ENCODE data around the gene CEBPZOS. TPM values are rescaled to one million over a fixed set of nuclear protein-coding genes. Genes with fewer than 3 reads are reported as not detected.

CEBPZOS gene
- total and polyA plus RNA-seq, 4 donors: 9.1 to 22.9 (median 13.5) TPM

DNA sequence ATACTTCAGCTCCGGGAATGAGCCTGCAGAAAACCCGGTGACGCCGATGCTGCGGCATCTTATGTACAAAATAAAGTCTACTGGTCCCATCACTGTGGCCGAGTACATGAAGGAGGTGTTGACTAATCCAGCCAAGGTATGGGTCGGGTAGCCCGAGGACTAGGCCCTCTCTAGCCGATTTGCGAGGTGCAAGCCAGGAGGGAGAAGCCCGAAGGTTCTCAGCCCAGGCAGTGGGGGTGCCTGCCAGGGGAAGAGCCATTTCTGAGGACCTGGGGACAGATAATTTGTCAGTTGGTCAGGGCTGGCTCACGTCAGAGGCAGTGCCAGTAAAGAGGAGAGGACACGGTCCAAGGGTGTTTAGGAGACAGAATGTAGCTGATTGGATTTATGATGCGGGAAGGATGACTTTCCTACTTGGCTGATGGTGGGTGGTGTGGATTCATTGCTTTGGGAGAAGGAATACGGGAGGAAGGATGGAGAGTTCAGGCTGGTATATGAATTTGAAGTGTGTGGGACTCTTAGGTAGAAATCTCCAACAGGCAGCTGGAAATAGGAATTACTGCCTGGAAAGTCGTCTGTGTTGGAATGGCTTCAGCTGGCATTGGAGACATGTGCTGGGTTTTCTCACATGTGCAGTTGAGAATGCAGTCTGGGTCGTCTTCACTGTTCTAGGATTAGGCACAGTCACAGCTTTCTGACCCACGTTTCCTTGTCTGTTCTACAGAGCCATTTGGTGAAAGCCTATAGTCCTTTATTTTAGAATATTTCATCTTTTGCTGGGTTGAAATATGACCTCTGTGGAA is 36.0 kb downstream of the CEBPZOS start:
- WGBS: 19% methylated on average over 18 of the region's 18 CpGs
- Histone ChIP-seq H3K27ac (ENCODE audit: low read depth in 1 of 2, low read length in 2 of 2) (peak overlapping the region; percentile 78 to 91), H3K9me3 (ENCODE audit: control insufficient read depth in 4 of 4, low read length in 3 of 4) (no peaks in the 10 kb centered on the region), H3K27me3 (ENCODE audit: control insufficient read depth in 4 of 4, insufficient read depth in 4 of 4, low read length in 3 of 4) (no peaks in the 10 kb centered on the region), H3K9ac (ENCODE audit: low read depth in 1 of 2, low read length in 2 of 2) (peak overlapping the region; percentile 91 to 92), H3K4me1 (ENCODE audit: control insufficient read depth in 4 of 4, insufficient read depth in 4 of 4, low read length in 3 of 4) (peaks cover 12 to 26% (median 20%) of the 10 kb centered on the region in 4 donors), H3K36me3 (ENCODE audit: control insufficient read depth in 4 of 4, insufficient read depth in 3 of 4, low read depth in 1 of 4, low read length in 3 of 4) (peaks cover 0 to 12% (median 10%) of the 10 kb centered on the region in 4 donors), H3K4me3 (ENCODE audit: low read depth in 1 of 3, low read length in 3 of 3) (peak overlapping the region; percentile 75 to 97 (median 95))
- TF ChIP-seq HNF4G (IDR thresholded peaks at IDR 0.05): no peak
- no peak for TF ChIP-seq YY1 (IDR thresholded peaks at IDR 0.05)
- TF ChIP-seq FOXA1 (IDR thresholded peaks at IDR 0.05): no peak
- DNase-seq (ENCODE audit: low spot score): peak; percentile 35

DNA sequence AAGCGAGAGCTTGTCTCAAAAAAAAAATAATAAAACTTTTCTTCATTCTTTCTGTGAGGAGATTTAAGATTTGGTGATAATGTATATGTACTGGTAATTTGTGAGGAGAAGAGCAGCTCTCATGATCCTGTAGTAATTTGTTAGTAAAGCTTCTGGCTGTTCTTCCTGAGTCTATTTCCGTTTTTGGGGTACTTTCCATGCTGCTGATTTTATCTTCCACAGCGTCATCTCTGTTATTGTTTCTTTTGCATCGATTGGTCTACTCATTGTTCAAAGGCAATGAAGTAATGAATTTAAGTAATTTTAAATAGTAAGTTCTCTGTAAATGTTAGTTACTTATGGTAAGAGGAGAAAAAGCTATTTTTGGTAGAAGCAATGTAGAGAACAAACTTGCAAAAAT is 47.1 kb downstream of the CEBPZOS start:
- H3K27ac ChIP-seq (ENCODE audit: low read depth in 1 of 2, low read length in 2 of 2): no peak overlapping the region
- H3K9ac ChIP-seq (ENCODE audit: low read depth in 1 of 2, low read length in 2 of 2): no peak overlapping the region
- no peaks in the 10 kb centered on the region for H3K9me3 ChIP-seq (ENCODE audit: control insufficient read depth in 4 of 4, low read length in 3 of 4)
- DNase-seq (ENCODE audit: low spot score): no peak
- WGBS: 90% methylated on average over 4 of the region's 4 CpGs
- no peaks in the 10 kb centered on the region for H3K27me3 ChIP-seq (ENCODE audit: control insufficient read depth in 4 of 4, insufficient read depth in 4 of 4, low read length in 3 of 4)
- H3K4me3 ChIP-seq (ENCODE audit: low read depth in 1 of 3, low read length in 3 of 3): no peak overlapping the region
- TF ChIP-seq HNF4G (IDR thresholded peaks at IDR 0.05) (no peak), NR2F2 (IDR thresholded peaks at IDR 0.05) (no peak), YY1 (IDR thresholded peaks at IDR 0.05) (no peak), JUND (IDR thresholded peaks at IDR 0.05) (no peak), FOXA2 (IDR thresholded peaks at IDR 0.05) (no peak), FOXA1 (IDR thresholded peaks at IDR 0.05) (no peak), SP1 (IDR thresholded peaks at IDR 0.05) (no peak), HNF4A (conservative IDR thresholded peaks at IDR 0.05) (no peak), RAD21 (IDR thresholded peaks at IDR 0.05) (no peak), RXRA (IDR thresholded peaks at IDR 0.05) (no peak), EGR1 (IDR thresholded peaks at IDR 0.05; ENCODE audit: low read depth in 2 of 2) (no peak)
- TF ChIP-seq, protein P1, sequence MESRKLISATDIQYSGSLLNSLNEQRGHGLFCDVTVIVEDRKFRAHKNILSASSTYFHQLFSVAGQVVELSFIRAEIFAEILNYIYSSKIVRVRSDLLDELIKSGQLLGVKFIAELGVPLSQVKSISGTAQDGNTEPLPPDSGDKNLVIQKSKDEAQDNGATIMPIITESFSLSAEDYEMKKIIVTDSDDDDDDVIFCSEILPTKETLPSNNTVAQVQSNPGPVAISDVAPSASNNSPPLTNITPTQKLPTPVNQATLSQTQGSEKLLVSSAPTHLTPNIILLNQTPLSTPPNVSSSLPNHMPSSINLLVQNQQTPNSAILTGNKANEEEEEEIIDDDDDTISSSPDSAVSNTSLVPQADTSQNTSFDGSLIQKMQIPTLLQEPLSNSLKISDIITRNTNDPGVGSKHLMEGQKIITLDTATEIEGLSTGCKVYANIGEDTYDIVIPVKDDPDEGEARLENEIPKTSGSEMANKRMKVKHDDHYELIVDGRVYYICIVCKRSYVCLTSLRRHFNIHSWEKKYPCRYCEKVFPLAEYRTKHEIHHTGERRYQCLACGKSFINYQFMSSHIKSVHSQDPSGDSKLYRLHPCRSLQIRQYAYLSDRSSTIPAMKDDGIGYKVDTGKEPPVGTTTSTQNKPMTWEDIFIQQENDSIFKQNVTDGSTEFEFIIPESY (IDR thresholded peaks at IDR 0.05): no peak
- TF ChIP-seq, protein P2, sequence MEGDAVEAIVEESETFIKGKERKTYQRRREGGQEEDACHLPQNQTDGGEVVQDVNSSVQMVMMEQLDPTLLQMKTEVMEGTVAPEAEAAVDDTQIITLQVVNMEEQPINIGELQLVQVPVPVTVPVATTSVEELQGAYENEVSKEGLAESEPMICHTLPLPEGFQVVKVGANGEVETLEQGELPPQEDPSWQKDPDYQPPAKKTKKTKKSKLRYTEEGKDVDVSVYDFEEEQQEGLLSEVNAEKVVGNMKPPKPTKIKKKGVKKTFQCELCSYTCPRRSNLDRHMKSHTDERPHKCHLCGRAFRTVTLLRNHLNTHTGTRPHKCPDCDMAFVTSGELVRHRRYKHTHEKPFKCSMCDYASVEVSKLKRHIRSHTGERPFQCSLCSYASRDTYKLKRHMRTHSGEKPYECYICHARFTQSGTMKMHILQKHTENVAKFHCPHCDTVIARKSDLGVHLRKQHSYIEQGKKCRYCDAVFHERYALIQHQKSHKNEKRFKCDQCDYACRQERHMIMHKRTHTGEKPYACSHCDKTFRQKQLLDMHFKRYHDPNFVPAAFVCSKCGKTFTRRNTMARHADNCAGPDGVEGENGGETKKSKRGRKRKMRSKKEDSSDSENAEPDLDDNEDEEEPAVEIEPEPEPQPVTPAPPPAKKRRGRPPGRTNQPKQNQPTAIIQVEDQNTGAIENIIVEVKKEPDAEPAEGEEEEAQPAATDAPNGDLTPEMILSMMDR (IDR thresholded peaks at IDR 0.05; ENCODE audit: low read depth, low read length, missing input control): no peak
- TF ChIP-seq, protein P3, sequence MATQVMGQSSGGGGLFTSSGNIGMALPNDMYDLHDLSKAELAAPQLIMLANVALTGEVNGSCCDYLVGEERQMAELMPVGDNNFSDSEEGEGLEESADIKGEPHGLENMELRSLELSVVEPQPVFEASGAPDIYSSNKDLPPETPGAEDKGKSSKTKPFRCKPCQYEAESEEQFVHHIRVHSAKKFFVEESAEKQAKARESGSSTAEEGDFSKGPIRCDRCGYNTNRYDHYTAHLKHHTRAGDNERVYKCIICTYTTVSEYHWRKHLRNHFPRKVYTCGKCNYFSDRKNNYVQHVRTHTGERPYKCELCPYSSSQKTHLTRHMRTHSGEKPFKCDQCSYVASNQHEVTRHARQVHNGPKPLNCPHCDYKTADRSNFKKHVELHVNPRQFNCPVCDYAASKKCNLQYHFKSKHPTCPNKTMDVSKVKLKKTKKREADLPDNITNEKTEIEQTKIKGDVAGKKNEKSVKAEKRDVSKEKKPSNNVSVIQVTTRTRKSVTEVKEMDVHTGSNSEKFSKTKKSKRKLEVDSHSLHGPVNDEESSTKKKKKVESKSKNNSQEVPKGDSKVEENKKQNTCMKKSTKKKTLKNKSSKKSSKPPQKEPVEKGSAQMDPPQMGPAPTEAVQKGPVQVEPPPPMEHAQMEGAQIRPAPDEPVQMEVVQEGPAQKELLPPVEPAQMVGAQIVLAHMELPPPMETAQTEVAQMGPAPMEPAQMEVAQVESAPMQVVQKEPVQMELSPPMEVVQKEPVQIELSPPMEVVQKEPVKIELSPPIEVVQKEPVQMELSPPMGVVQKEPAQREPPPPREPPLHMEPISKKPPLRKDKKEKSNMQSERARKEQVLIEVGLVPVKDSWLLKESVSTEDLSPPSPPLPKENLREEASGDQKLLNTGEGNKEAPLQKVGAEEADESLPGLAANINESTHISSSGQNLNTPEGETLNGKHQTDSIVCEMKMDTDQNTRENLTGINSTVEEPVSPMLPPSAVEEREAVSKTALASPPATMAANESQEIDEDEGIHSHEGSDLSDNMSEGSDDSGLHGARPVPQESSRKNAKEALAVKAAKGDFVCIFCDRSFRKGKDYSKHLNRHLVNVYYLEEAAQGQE (IDR thresholded peaks at IDR 0.05): no peak
- TF ChIP-seq, protein P4, sequence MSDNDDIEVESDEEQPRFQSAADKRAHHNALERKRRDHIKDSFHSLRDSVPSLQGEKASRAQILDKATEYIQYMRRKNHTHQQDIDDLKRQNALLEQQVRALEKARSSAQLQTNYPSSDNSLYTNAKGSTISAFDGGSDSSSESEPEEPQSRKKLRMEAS (IDR thresholded peaks at IDR 0.05): no peak
- peaks cover 5 to 56% (median 44%) of the 10 kb centered on the region in 4 donors for H3K36me3 ChIP-seq (ENCODE audit: control insufficient read depth in 4 of 4, insufficient read depth in 3 of 4, low read depth in 1 of 4, low read length in 3 of 4)
- H3K4me1 ChIP-seq (ENCODE audit: control insufficient read depth in 4 of 4, insufficient read depth in 4 of 4, low read length in 3 of 4): no peaks in the 10 kb centered on the region

All from liver (tissue), 9 donors.